T follicular helper cell (primary cell): Measurements from ENCODE around the gene CABLES2.

Experiments
- DNase-seq: peaks from one replicate; pipeline ENCODE4 v3.0.0-alpha.2; 2020; ENCODE audit warnings: low read depth

The CABLES2 gene

DNA sequence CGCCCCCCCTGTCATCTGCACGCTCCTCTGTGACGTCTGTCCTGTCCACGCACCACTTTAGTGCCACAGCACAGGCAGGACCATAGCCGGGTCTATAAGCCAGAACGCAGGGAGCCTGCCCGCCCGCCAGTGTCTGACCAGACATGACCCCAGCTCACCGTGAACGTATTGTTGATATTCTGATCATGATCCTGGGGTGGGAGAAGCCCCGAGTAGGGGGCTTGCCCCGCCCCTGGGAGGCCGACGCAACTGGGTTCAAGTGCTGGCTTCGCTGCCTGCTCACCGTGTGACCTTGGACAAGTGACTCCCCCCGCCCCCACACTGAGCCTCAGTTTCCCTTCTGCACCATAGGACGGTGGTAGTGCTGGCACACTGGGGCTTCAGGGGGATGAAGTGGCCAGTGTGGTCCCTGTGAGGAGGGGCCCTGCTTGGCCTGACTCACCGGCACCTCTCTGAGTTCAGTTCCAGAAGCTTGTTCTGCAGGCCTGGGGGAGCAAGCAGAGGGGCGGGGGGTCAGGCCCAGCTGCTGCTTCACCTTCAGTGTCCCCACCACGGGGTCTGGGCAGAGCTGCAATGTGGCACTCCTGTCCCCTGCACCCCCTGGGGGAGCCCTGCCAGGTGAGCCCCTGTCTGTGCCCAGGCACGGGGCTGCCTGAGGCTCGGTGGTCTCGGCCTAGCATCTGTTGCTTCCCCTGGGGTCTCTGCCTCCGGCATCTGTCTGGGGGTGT lies 11.1 kb upstream of the CABLES2 start:
- no peak for DNase-seq

DNA sequence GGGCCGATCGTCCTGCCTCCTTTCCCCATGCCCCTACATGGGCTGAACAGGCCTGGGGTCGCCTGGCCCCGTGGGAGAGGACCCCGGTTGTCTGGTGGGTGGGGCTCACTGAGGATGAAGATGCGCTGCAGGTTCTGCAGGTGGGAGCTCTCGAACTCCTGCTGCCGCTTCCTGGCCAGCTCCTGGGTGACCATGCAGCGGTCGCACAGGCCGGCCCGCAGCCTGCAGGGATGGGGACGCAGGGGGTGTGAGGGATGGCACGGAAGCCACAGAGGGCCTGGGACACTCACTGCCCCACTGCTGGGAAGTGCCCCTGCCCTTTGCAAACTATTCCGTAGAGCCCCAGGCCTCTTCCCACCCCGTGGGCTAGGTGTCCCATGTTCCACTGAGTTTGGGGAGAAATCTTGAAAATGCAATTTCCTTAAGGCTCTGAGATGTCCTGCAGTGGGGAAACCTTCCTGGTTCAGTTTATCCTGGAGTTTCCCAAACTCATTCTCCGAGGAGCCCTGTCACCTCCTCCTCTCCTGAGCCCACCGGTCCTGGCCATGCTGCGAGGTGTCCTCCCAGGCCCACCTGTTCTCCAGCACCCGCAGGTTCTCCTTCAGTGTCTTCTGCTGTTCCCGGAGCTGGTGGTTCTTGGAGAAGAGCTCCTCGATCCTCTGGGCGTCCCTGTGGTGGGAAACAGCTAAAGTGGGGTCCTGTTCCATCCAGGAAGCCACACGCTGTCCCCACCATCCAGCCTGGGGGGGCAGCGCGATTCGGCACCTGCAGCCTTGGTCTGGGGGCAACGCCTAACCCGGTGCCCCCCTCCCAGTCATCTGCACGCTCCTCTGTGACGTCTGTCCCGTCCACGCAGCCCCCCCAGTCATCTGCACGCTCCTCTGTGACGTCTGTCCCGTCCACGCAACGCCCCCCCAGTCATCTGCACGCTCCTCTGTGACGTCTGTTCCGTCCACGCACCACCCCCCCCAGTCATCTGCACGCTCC lies 9.9 kb upstream of the CABLES2 start:
- no peak for DNase-seq

DNA sequence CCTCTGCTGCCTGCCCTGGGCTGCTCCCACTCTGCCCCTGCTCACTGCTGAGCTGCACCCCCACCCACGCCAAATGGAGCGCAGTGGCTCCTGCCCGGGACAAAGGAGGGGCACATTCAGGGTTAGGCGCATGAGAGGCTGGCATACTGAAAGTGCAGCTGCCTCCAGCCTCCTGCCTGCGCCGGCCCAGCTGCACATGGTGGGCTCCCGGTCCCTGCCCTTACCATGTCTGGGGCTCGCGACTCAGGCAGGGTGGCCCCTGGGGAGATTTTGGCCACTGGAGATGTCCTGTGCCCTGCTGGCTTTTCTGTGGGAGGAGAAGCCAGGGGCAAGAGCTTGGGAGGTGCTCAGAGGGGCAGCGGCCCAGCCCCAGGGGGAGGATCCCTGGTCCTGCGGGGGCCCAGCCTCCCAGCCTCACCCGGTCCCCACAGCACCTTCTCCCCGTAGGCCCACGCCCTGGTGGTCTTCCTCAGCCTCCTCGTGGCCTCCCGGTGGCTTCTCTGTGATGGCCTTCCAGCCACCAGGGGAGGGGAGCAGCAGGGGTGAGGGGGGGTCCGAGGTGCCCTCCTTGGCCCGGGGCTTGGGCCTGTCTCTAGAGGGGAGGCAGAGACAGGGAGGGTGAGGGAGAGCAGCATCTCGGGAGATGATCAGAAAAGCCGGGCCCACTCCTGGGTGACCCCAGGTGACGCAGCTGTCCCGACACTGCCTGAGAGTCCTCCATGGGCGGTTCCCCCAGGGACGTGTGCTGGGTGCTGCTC lies 8.4 kb upstream of the CABLES2 start:
- no peak for DNase-seq

DNA sequence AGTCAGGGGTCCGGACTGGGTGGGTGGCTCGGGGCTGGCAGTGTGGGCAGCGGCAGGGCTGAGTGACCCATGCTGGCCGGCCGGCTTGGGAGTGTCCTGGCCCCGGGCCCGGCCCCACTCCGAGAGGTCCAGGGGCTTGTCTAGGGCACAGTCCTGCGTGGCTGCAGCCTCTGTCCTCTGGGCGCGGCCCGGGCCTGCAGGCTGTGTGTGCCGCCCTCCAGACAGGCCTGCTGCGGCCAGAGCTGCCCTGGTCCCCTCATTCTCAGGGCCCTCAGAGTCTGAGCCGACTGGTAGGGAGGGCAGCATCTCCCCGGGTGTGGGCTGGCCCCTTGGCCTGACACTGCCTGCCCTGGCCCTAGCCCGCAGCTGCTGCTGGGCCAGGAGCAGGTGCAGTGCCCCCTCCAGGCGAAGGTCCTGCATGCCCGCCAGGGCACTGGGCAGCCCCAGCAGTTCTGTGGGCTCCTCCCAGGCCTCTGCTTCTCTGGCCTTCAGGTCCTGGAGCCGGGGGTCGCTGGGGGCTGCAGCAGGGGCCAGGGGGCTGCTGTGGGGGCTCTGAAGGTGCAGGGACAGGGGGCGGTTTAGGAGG lies 6.9 kb upstream of the CABLES2 start:
- DNase-seq = no peak

- DNase-seq = no peak
Observed at GRCh38 chr20:62413025-62413570, 6.0 kb upstream of the CABLES2 start.

- no peak for DNase-seq
Observed at GRCh38 chr20:62412194-62413024, 5.3 kb upstream of the CABLES2 start.

DNA sequence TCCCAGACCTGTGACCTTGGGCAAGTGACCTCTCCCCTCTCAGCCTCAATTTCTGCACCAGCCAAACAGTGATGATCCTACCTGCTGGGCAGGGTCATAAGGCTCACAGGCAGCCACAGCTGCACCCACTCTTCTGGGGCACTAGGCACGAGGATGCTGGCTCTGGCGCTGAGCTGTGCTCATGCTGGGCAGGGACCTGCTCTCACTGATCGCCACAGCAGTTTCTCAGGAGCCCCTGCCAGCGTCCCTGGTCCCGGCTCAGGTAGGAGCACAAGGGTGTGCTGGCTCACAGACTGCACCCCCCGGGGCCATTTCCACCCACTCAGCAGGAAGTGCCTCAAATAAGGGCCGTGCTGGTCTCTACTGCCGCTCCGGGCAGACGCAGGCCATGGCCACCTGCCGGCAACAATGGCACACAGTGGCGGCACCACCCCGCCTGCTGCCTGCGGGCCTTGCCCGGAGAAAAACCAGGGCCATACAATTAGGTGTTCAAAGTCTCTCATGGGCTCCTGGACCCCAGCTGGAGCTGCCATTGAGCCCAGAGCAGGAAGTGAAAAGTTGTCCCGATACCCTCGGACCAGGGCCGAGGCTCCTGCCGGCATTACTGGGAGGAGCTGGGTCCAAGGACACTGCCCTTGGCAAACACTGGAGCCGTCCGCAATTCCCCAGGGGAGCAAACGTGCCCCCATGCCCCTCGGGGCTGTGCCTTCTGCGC lies 4.6 kb upstream of the CABLES2 start:
- DNase-seq = no peak

- no peak for DNase-seq
Observed at GRCh38 chr20:62410746-62411478, 3.8 kb upstream of the CABLES2 start.

- DNase-seq = no peak
Observed at GRCh38 chr20:62409931-62410745, 3.1 kb upstream of the CABLES2 start.

DNA sequence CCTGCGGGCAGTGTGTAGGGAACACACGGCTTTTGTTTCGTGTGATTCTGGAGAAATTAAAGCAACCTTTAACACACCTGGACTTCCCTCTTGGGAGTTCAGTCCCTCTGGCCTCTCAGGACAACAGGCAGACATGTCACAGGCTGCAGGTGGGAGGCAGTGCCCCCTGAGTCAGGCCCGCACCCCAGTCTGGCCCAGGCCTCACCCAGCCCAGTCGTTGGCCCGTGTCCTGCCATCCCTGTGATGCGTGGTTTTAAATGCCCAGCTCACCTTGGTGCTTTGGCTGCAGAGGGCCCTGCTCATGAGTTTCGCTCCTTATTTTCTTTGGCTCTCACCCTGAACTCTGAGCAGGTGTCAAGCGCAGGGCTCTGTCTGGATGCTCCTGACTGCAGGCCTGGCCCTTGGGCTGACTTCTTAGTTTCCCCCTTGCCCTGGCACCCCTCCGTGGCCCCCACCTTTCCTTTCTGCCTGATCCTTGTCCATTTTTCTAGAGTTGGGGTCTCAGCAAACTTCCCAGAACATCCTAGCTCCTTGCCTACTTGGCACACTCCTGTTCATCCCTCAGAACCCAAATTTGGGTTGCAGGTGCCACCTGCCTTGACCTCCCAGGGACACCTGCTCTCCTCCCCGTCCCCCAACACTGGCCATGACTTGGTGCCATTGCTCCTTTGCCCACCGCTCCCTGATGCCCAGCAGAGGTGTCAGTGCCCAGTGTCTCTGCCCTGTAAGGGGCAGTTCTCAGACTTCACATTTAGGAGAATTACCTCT lies 2.2 kb upstream of the CABLES2 start:
- DNase-seq = no peak

GRCh38 chr20:62408640-62409039 lies 1.6 kb upstream of the CABLES2 start:
- DNase-seq = no peak

GRCh38 chr20:62408055-62408454 lies 970 bp upstream of the CABLES2 start:
- DNase-seq = no peak

DNA sequence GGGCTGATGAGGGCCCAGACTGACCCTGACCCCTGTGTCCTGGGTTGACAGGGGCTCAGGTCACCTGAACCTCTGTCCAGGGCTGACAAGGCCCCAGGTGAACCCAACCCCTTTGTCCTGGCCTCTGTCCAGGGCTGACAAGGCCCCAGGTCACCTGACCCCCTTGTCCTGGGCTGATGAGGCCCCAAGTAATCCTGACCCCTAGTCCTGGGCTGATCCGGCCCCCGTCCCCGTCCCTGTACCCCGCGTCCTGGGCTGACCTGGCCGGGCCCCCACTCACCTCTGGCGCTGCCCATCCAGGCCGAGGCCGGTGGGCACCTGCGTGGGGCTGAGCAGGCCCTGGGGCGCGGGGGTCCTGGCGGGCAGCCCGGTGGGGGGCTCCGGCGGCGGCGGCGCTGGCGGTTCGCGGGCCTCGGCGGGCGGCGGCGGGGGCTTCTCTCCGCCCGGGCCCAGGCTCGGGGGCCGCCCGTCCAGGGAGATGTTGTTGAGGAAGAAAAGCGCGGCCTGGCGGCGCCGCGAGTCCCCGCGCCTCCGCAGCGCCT lies 379 bp downstream of the CABLES2 start:
- no peak for DNase-seq

GRCh38 chr20:62405981-62406513 lies 1.0 kb downstream of the CABLES2 start:
- DNase-seq = no peak

DNA sequence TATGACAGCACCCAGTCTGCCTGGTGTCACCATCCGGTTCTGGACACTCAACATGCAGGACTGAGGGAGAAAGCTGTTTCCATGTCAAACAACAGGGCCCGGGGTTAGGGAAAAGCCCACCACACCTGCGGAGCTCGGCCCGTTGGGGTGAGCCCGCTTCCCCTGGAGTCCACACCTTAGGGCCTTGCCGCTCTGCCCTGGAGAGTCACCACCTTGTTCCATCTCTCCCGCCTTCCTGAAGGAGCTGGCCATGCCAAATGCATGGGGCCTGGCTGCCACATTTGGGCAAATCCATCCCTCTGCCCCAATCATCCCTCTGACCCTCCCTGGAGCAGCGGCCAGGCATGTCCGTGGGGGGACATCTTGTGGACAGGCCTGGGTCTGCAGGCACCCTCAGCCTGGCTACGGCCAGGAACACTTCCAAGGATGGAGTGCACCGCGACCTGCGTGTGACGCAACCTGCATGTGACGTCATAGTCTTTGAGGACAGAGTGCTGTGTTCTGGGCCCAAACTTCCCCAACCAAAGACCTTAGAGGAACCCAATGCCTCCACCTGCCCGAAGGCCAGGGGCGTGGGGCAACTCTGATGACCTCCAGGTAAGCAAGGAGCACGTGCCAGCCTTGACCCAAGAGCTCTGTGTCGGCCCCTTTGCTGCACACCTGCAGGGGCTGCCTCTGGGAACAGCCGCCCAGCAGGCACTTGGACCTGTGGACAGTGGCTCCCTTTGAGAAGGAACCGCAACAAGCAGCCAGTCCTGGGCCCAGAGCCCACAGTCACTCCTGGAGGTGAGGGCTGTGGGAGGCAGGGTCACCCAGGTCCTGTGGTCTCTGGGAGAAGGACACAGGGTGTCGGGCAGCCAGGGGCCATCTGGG lies 1.7 kb downstream of the CABLES2 start:
- DNase-seq = no peak

- no peak for DNase-seq
Observed at GRCh38 chr20:62404761-62405107, 2.4 kb downstream of the CABLES2 start.
